ENCODE measurements around the gene PRPF19.

DNA sequence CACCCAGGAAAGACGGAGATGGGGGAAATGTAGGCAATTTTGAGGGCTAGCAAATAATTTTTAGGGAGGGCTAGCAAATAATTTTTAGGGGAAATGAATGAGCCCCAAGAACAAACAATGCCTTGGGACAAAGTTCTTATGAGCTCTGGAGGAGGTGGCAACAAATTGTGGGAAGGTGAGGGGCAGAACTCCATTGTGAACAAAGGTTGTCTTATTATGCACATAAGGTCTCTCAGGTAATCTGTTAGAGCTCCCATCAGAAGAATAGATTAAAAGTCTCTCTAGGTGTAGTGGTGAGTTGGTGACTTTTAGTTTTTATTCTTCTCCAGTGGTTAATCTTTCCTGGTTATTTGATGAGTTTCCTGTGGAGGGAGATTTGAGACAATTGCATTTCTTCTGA, 2.4 kb upstream of the PRPF19 start:
- TF ChIP-seq, protein P1, sequence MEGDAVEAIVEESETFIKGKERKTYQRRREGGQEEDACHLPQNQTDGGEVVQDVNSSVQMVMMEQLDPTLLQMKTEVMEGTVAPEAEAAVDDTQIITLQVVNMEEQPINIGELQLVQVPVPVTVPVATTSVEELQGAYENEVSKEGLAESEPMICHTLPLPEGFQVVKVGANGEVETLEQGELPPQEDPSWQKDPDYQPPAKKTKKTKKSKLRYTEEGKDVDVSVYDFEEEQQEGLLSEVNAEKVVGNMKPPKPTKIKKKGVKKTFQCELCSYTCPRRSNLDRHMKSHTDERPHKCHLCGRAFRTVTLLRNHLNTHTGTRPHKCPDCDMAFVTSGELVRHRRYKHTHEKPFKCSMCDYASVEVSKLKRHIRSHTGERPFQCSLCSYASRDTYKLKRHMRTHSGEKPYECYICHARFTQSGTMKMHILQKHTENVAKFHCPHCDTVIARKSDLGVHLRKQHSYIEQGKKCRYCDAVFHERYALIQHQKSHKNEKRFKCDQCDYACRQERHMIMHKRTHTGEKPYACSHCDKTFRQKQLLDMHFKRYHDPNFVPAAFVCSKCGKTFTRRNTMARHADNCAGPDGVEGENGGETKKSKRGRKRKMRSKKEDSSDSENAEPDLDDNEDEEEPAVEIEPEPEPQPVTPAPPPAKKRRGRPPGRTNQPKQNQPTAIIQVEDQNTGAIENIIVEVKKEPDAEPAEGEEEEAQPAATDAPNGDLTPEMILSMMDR (conservative IDR thresholded peaks at IDR 0.05 in 1 of 2, IDR thresholded peaks at IDR 0.05 in 1 of 2; ENCODE audit: low read depth in 1 of 2, low read length in 2 of 2) = no peak
- no peak for TF ChIP-seq EZH2 (IDR thresholded peaks at IDR 0.05; ENCODE audit: low read length, missing control alignments)

All from fibroblast of lung (primary cell).